Colonic mucosa (tissue), 4 donors: ENCODE results near the gene AFF3. TPM values are rescaled to one million over a fixed set of nuclear protein-coding genes. Genes with fewer than 3 reads are reported as not detected.

Experiments
- DNase-seq: peaks from one replicate; pipeline ENCODE4 v3.0.0-alpha.2; 2020
- H3K27ac ChIP-seq: fragments of 200-600 bp; one replicate; pipeline ENCODE4 v1.8.0; 2021
- H3K27me3 ChIP-seq: fragments of 200-600 bp; one replicate; pipeline ENCODE4 v1.8.0; 2021
- H3K36me3 ChIP-seq: fragments of 200-600 bp; one replicate; pipeline ENCODE4 v1.8.0; 2021
- H3K4me1 ChIP-seq: fragments of 200-600 bp; one replicate; pipeline ENCODE4 v1.8.0; 2021; ENCODE audit warnings: mild to moderate bottlenecking
- H3K4me3 ChIP-seq: fragments of 200-600 bp; one replicate; pipeline ENCODE4 v1.8.0; 2021
- H3K9ac ChIP-seq, 2 donors: one replicate each; pipeline ENCODE4 v1.7.0; 2013; ENCODE audit warnings: control low read depth in 2 of 2, low read depth in 2 of 2, low read length in 2 of 2
- H3K9me3 ChIP-seq: fragments of 200-600 bp; one replicate; pipeline ENCODE4 v1.8.0; 2021
- CTCF ChIP-seq: fragments of 200-600 bp; IDR thresholded peaks from one replicate; pipeline ENCODE4 v1.8.0; 2022; ENCODE audit warnings: antibody characterized with exemption, mild to moderate bottlenecking
- intact Hi-C: fragments of 100-400 bp; cut with DNase I; formaldehyde crosslinking; loops from one replicate; pipeline ENCODE4 v1.14.1; 2022
- total RNA-seq, 2 donors: library from RNA; stranded (reverse); fragmentation: NEBNext Ultra II Directional in 1 of 2; extraction: Animal tissue kit (Norgen Biotek cat#: 25700) in 1 of 2; gene quantifications; one replicate each; pipeline ENCODE4 v1.2.1, GENCODE V29; 2021
- donor health status: healthy.
- donor health status: DM: no; HTN: no; CAD: no.
- donor health status: DM: no; HTN: no; CAD: no.

The AFF3 gene
- total RNA-seq, 2 donors from 2014 or later: 0.86 to 2.6 TPM

- Histone ChIP-seq H3K36me3 (no peaks in the 10 kb centered on the region), H3K27ac (no peak overlapping the region), H3K9me3 (no peaks in the 10 kb centered on the region), H3K4me3 (no peak overlapping the region), H3K4me1 (no peaks in the 10 kb centered on the region), H3K9ac (no peak overlapping the region), H3K27me3 (no peaks in the 10 kb centered on the region)
- no peak for DNase-seq
- intact Hi-C loops: no loop called here
- TF ChIP-seq CTCF: no peak
Observed at GRCh38 chr2:100184055-100184737, 41.8 kb upstream of the AFF3 start.

GRCh38 chr2:100182494-100183361 is 40.3 kb upstream of the AFF3 start:
- no peaks in the 10 kb centered on the region for H3K27me3 ChIP-seq
- no peaks in the 10 kb centered on the region for H3K9me3 ChIP-seq
- no peaks in the 10 kb centered on the region for H3K36me3 ChIP-seq
- no peak for TF ChIP-seq CTCF
- no peak overlapping the region for H3K4me3 ChIP-seq
- H3K4me1 ChIP-seq: no peaks in the 10 kb centered on the region
- intact Hi-C loops: no loop called here
- no peak for DNase-seq
- no peak overlapping the region for H3K9ac ChIP-seq
- H3K27ac ChIP-seq: no peak overlapping the region

GRCh38 chr2:100180503-100180902 is 38.1 kb upstream of the AFF3 start:
- intact Hi-C loops: no loop called here
- Histone ChIP-seq H3K4me3 (no peak overlapping the region), H3K27me3 (no peaks in the 10 kb centered on the region), H3K27ac (no peak overlapping the region), H3K9me3 (no peaks in the 10 kb centered on the region), H3K4me1 (no peaks in the 10 kb centered on the region), H3K36me3 (no peaks in the 10 kb centered on the region), H3K9ac (no peak overlapping the region)
- no peak for DNase-seq
- no peak for TF ChIP-seq CTCF

GRCh38 chr2:100179806-100180205 is 37.4 kb upstream of the AFF3 start:
- Histone ChIP-seq H3K9me3 (no peaks in the 10 kb centered on the region), H3K27ac (no peak overlapping the region), H3K4me3 (no peak overlapping the region), H3K36me3 (no peaks in the 10 kb centered on the region), H3K27me3 (no peaks in the 10 kb centered on the region), H3K4me1 (no peaks in the 10 kb centered on the region), H3K9ac (no peak overlapping the region)
- DNase-seq: no peak
- intact Hi-C loops: no loop called here
- no peak for TF ChIP-seq CTCF

GRCh38 chr2:100178864-100179263 is 36.5 kb upstream of the AFF3 start:
- TF ChIP-seq CTCF: no peak
- H3K9me3 ChIP-seq: no peaks in the 10 kb centered on the region
- H3K4me1 ChIP-seq: no peaks in the 10 kb centered on the region
- no peak overlapping the region for H3K9ac ChIP-seq
- intact Hi-C loops: no loop called here
- no peaks in the 10 kb centered on the region for H3K36me3 ChIP-seq
- H3K27ac ChIP-seq: no peak overlapping the region
- no peak overlapping the region for H3K4me3 ChIP-seq
- DNase-seq: no peak
- H3K27me3 ChIP-seq: no peaks in the 10 kb centered on the region
